ENCODE measurements around the gene AP2B1. TPM values are rescaled to one million over a fixed set of nuclear protein-coding genes. Genes with fewer than 3 reads are reported as not detected.
"Not testable (repeated sequence)": the region's sequence is repeated elsewhere in the genome, so short reads cannot be mapped to it uniquely, and the experiment has no call there.

The AP2B1 gene
- total and polyA plus RNA-seq, 10 donors = 16.7 to 144 (median 90.7) TPM

- no peaks in the 10 kb centered on the region for H3K27me3 ChIP-seq (replicated peaks in 1 of 7)
- no peak overlapping the region for H3K4me3 ChIP-seq
- no peak for DNase-seq
- no peaks in the 10 kb centered on the region for H3K9me3 ChIP-seq
- no peak overlapping the region for H3K27ac ChIP-seq
- WGBS, 5 donors = 88 to 96% (median 92%) methylated on average over 7 of the region's 7 CpGs
- no peak for TF ChIP-seq CTCF (IDR thresholded peaks at IDR 0.05 in 8 of 11, conservative IDR thresholded peaks at IDR 0.05 in 3 of 11)
- no peak for TF ChIP-seq POLR2AphosphoS5 (IDR thresholded peaks at IDR 0.05)
- no peak for TF ChIP-seq POLR2A (IDR thresholded peaks at IDR 0.05)
- no peaks in the 10 kb centered on the region for H3K4me1 ChIP-seq
- intact Hi-C loops (cut with DNase I; ENCODE audit: low total_unique reads) = no loop called here
- peaks cover 3 to 100% (median 85%) of the 10 kb centered on the region in 6 donors for H3K36me3 ChIP-seq
These were observed 16.6 kb downstream of the AP2B1 start for GRCh38 chr17:35603674-35604073.

GRCh38 chr17:35605678-35606077, 18.6 kb downstream of the AP2B1 start:
- Histone ChIP-seq H3K27me3 (replicated peaks in 1 of 7) (no peaks in the 10 kb centered on the region), H3K4me3 (no peak overlapping the region), H3K4me1 (no peaks in the 10 kb centered on the region), H3K9me3 (no peaks in the 10 kb centered on the region), H3K36me3 (peaks cover 0 to 100% (median 85%) of the 10 kb centered on the region in 6 donors), H3K27ac (no peak overlapping the region)
- 89 to 94% (median 90%) methylated on average over 2 of the region's 2 CpGs for WGBS, 5 donors
- DNase-seq = no peak
- intact Hi-C loops (cut with DNase I; ENCODE audit: low total_unique reads) = no loop called here
- no peak for TF ChIP-seq POLR2A (IDR thresholded peaks at IDR 0.05)

- Histone ChIP-seq H3K4me3 (no peak overlapping the region), H3K36me3 (peaks cover 0 to 100% (median 85%) of the 10 kb centered on the region in 6 donors), H3K27ac (no peak overlapping the region), H3K9me3 (no peaks in the 10 kb centered on the region), H3K4me1 (no peaks in the 10 kb centered on the region), H3K27me3 (replicated peaks in 1 of 7) (no peaks in the 10 kb centered on the region)
- WGBS, 5 donors = 64 to 89% (median 79%) methylated on average over 3 of the region's 3 CpGs
- DNase-seq = no peak
- intact Hi-C loops (cut with DNase I; ENCODE audit: low total_unique reads) = no loop called here
- TF ChIP-seq POLR2AphosphoS5 (IDR thresholded peaks at IDR 0.05) (no peak), POLR2A (IDR thresholded peaks at IDR 0.05) (no peak), CTCF (IDR thresholded peaks at IDR 0.05 in 8 of 11, conservative IDR thresholded peaks at IDR 0.05 in 3 of 11) (no peak)
These were observed 20.2 kb downstream of the AP2B1 start for GRCh38 chr17:35607239-35607847.

GRCh38 chr17:35609831-35610230, 22.7 kb downstream of the AP2B1 start:
- Histone ChIP-seq H3K4me3 (no peak overlapping the region), H3K9me3 (no peaks in the 10 kb centered on the region), H3K36me3 (peaks cover 0 to 100% (median 75%) of the 10 kb centered on the region in 6 donors), H3K27ac (no peak overlapping the region), H3K4me1 (peaks cover 0 to 9% (median 0%) of the 10 kb centered on the region in 6 donors), H3K27me3 (replicated peaks in 1 of 7) (no peaks in the 10 kb centered on the region)
- no peak for TF ChIP-seq CTCF (IDR thresholded peaks at IDR 0.05 in 8 of 11, conservative IDR thresholded peaks at IDR 0.05 in 3 of 11)
- no peak for TF ChIP-seq POLR2A (IDR thresholded peaks at IDR 0.05)
- 83 to 98% (median 97%) methylated on average over 4 of the region's 4 CpGs for WGBS, 5 donors
- intact Hi-C loops (cut with DNase I; ENCODE audit: low total_unique reads) = no loop called here
- no peak for DNase-seq

- H3K27ac ChIP-seq; H3K27me3 ChIP-seq (replicated peaks in 1 of 7); H3K9me3 ChIP-seq; H3K4me3 ChIP-seq; DNase-seq; intact Hi-C loops (cut with DNase I; ENCODE audit: low total_unique reads): not testable (repeated sequence)
- peaks cover 0 to 14% (median 0%) of the 10 kb centered on the region in 6 donors for H3K4me1 ChIP-seq
- H3K36me3 ChIP-seq = peaks cover 0 to 98% (median 69%) of the 10 kb centered on the region in 6 donors
- WGBS, 5 donors = 88 to 92% (median 90%) methylated on average over 12 of the region's 12 CpGs
These were observed 23.6 kb downstream of the AP2B1 start for GRCh38 chr17:35610746-35611145.

Measured in spleen (tissue), 11 donors.